HL-60 (cell line): ENCODE results near the gene SUN1.

Experiments
- DNase-seq, 2 experiments: peaks; one replicate each; pipeline ENCODE4 v3.0.0-alpha.2; 2010 to 2020; ENCODE audit warnings: low read depth in 1 of 2, low spot score in 1 of 2
- H3K27ac ChIP-seq: fragments of 250-450 bp; sonication (Bioruptor Pico); replicated peaks from 2 replicates; pipeline ENCODE4 v1.5.1; 2020; ENCODE audit warnings: mild to moderate bottlenecking, moderate library complexity
- H3K27me3 ChIP-seq: fragments of 250-450 bp; sonication (Bioruptor Pico); 2 replicates; pipeline ENCODE4 v1.5.1; 2021; ENCODE audit warnings: mild to moderate bottlenecking, moderate library complexity; ENCODE audit not compliant: insufficient read depth, poor library complexity, severe bottlenecking
- H3K4me3 ChIP-seq: replicated peaks from 2 replicates; pipeline ENCODE4 v1.5.1; 2011; ENCODE audit warnings: mild to moderate bottlenecking, control low read depth, low read length; ENCODE audit not compliant: insufficient read depth
- CTCF ChIP-seq: IDR thresholded peaks from one replicate; pipeline ENCODE4 v1.5.1; 2011; ENCODE audit warnings: low read length, control low read depth, inconsistent platforms; ENCODE audit not compliant: insufficient read depth
- GABPA ChIP-seq: IDR thresholded peaks from 2 replicates; pipeline ENCODE4 v1.6.1; 2012; ENCODE audit warnings: low read depth
- POLR2AphosphoS5 ChIP-seq: IDR thresholded peaks from 2 replicates; pipeline ENCODE4 v1.6.1; 2012; ENCODE audit warnings: low read depth
- REST ChIP-seq: IDR thresholded peaks from 2 replicates; pipeline ENCODE4 v1.6.1; 2012; ENCODE audit warnings: low read depth; ENCODE audit not compliant: insufficient replicate concordance
- SPI1 ChIP-seq: IDR thresholded peaks from 2 replicates; pipeline ENCODE4 v1.6.1; 2012; ENCODE audit warnings: low read depth, mild to moderate bottlenecking, borderline replicate concordance

Gene SUN1

GRCh38 chr7:903921-904755, 71.9 kb downstream of the SUN1 start:
- no peak overlapping the region for H3K4me3 ChIP-seq
- TF ChIP-seq POLR2AphosphoS5 = no peak
- no peak for TF ChIP-seq GABPA
- no peak for TF ChIP-seq SPI1
- no peak for TF ChIP-seq REST
- no peak for TF ChIP-seq CTCF
- no peak for DNase-seq

GRCh38 chr7:904847-905246, 72.6 kb downstream of the SUN1 start:
- Histone ChIP-seq H3K27ac (no peak overlapping the region), H3K27me3 (no peaks in the 10 kb centered on the region), H3K4me3 (no peak overlapping the region)
- no peak for DNase-seq
- TF ChIP-seq GABPA (no peak), CTCF (no peak), SPI1 (no peak), POLR2AphosphoS5 (no peak), REST (no peak)

More at GRCh38 chr7:903921-904755, 71.9 kb downstream of the SUN1 start:
- H3K27ac ChIP-seq = no peak overlapping the region
- no peaks in the 10 kb centered on the region for H3K27me3 ChIP-seq

GRCh38 chr7:906776-907157, 74.5 kb downstream of the SUN1 start:
- H3K27me3 ChIP-seq = no peaks in the 10 kb centered on the region
- no peak for DNase-seq
- no peak overlapping the region for H3K27ac ChIP-seq
- H3K4me3 ChIP-seq = no peak overlapping the region
- TF ChIP-seq POLR2AphosphoS5 (no peak), REST (no peak), SPI1 (no peak), CTCF (no peak), GABPA (no peak)
